MG63 (cell line): ENCODE measurements around the gene SRCIN1. TPM values are rescaled to one million over a fixed set of nuclear protein-coding genes. Genes with fewer than 3 reads are reported as not detected.
"Not testable (repeated sequence)": the region's sequence is repeated elsewhere in the genome, so short reads cannot be mapped to it uniquely, and the experiment has no call there.

Source experiments
- DNase-seq: peaks from one replicate; pipeline ENCODE4 v3.0.0-alpha.2; 2020
- H3K27me3 ChIP-seq: fragments of 250-450 bp; sonication (Bioruptor Pico); 2 replicates; pipeline ENCODE4 v1.5.1; 2020; ENCODE audit warnings: mild to moderate bottlenecking, moderate library complexity
- H3K36me3 ChIP-seq: fragments of 250-450 bp; sonication (Bioruptor Pico); 2 replicates; pipeline ENCODE4 v1.5.1; 2020; ENCODE audit warnings: mild to moderate bottlenecking, moderate library complexity
- H3K4me3 ChIP-seq: fragments of 250-450 bp; sonication (Bioruptor Pico); 2 replicates; pipeline ENCODE4 v1.5.1; 2020; ENCODE audit warnings: mild to moderate bottlenecking, moderate library complexity
- H3K9me3 ChIP-seq: fragments of 250-450 bp; sonication (Bioruptor Pico); 2 replicates; pipeline ENCODE4 v1.5.1; 2020; ENCODE audit warnings: mild to moderate bottlenecking, moderate library complexity
- total RNA-seq: library from RNA; depleted of rRNA; stranded (reverse); fragments of >200 nt; shearing (Covaris generic); gene quantifications from 2 replicates; pipeline ENCODE4 v1.2.3, GENCODE V29; 2014; ENCODE audit warnings: low replicate concordance

SRCIN1 gene
- total RNA-seq, 1 experiment from 2014 or later, result 0.07 TPM

GRCh38 chr17:38504216-38504615 is 101.5 kb downstream of the SRCIN1 start:
- H3K27me3 ChIP-seq, result no peaks in the 10 kb centered on the region
- peaks cover 67% of the 10 kb centered on the region for H3K36me3 ChIP-seq
- H3K4me3 ChIP-seq, result no peak overlapping the region
- no peak for DNase-seq
- no peaks in the 10 kb centered on the region for H3K9me3 ChIP-seq

GRCh38 chr17:38503286-38503913 is 102.4 kb downstream of the SRCIN1 start:
- H3K36me3 ChIP-seq, result peaks cover 70% of the 10 kb centered on the region
- not testable (repeated sequence) for H3K9me3 ChIP-seq, DNase-seq, H3K4me3 ChIP-seq, H3K27me3 ChIP-seq

- H3K27me3 ChIP-seq, H3K4me3 ChIP-seq, H3K9me3 ChIP-seq, DNase-seq: not testable (repeated sequence)
- peaks cover 67% of the 10 kb centered on the region for H3K36me3 ChIP-seq
Observed at GRCh38 chr17:38501718-38502117, 104.0 kb downstream of the SRCIN1 start.

- not testable (repeated sequence) for DNase-seq, H3K4me3 ChIP-seq, H3K9me3 ChIP-seq, H3K27me3 ChIP-seq
- peaks cover 61% of the 10 kb centered on the region for H3K36me3 ChIP-seq
Observed at GRCh38 chr17:38499230-38499629, 106.5 kb downstream of the SRCIN1 start.

GRCh38 chr17:38498353-38498752 is 107.4 kb downstream of the SRCIN1 start:
- Histone ChIP-seq H3K9me3 (no peaks in the 10 kb centered on the region), H3K27me3 (no peaks in the 10 kb centered on the region), H3K4me3 (no peak overlapping the region), H3K36me3 (peaks cover 61% of the 10 kb centered on the region)
- no peak for DNase-seq

- not testable (repeated sequence) for DNase-seq, H3K27me3 ChIP-seq, H3K9me3 ChIP-seq, H3K4me3 ChIP-seq
- peaks cover 58% of the 10 kb centered on the region for H3K36me3 ChIP-seq
Observed at GRCh38 chr17:38497656-38498055, 108.1 kb downstream of the SRCIN1 start.

- DNase-seq, H3K9me3 ChIP-seq, H3K4me3 ChIP-seq, H3K27me3 ChIP-seq: not testable (repeated sequence)
- H3K36me3 ChIP-seq, result peaks cover 59% of the 10 kb centered on the region
Observed at GRCh38 chr17:38494152-38494551, 111.6 kb downstream of the SRCIN1 start.

- not testable (repeated sequence) for H3K9me3 ChIP-seq, H3K27me3 ChIP-seq, H3K4me3 ChIP-seq
- DNase-seq, result peak; percentile 89
- peaks cover 58% of the 10 kb centered on the region for H3K36me3 ChIP-seq
Observed at GRCh38 chr17:38492067-38493040, 113.4 kb downstream of the SRCIN1 start.

- not testable (repeated sequence) for H3K9me3 ChIP-seq, H3K27me3 ChIP-seq, H3K4me3 ChIP-seq, DNase-seq
- H3K36me3 ChIP-seq, result peaks cover 55% of the 10 kb centered on the region
Observed at GRCh38 chr17:38491346-38492066, 114.2 kb downstream of the SRCIN1 start.

GRCh38 chr17:38489774-38490173 is 116.0 kb downstream of the SRCIN1 start:
- H3K4me3 ChIP-seq, DNase-seq, H3K9me3 ChIP-seq, H3K27me3 ChIP-seq: not testable (repeated sequence)
- peaks cover 54% of the 10 kb centered on the region for H3K36me3 ChIP-seq

- not testable (repeated sequence) for DNase-seq, H3K27me3 ChIP-seq, H3K9me3 ChIP-seq, H3K4me3 ChIP-seq
- H3K36me3 ChIP-seq, result peaks cover 40% of the 10 kb centered on the region
Observed at GRCh38 chr17:38485681-38486298, 120.0 kb downstream of the SRCIN1 start.

- DNase-seq, result no peak
- Histone ChIP-seq H3K27me3 (no peaks in the 10 kb centered on the region), H3K4me3 (no peak overlapping the region), H3K36me3 (peaks cover 38% of the 10 kb centered on the region), H3K9me3 (no peaks in the 10 kb centered on the region)
Observed at GRCh38 chr17:38485146-38485468, 120.6 kb downstream of the SRCIN1 start.

- not testable (repeated sequence) for H3K4me3 ChIP-seq, H3K27me3 ChIP-seq, H3K9me3 ChIP-seq
- peak; percentile 69 for DNase-seq
- H3K36me3 ChIP-seq, result peaks cover 35% of the 10 kb centered on the region
Observed at GRCh38 chr17:38484242-38485145, 121.3 kb downstream of the SRCIN1 start.

- DNase-seq, H3K4me3 ChIP-seq, H3K27me3 ChIP-seq, H3K9me3 ChIP-seq: not testable (repeated sequence)
- peaks cover 26% of the 10 kb centered on the region for H3K36me3 ChIP-seq
Observed at GRCh38 chr17:38482700-38483043, 123.1 kb downstream of the SRCIN1 start.

GRCh38 chr17:38482039-38482699 is 123.6 kb downstream of the SRCIN1 start:
- H3K27me3 ChIP-seq, H3K9me3 ChIP-seq, DNase-seq, H3K4me3 ChIP-seq: not testable (repeated sequence)
- peaks cover 26% of the 10 kb centered on the region for H3K36me3 ChIP-seq
